Body of pancreas (tissue), 4 donors: ENCODE data around the gene LRRC3B. TPM values are rescaled to one million over a fixed set of nuclear protein-coding genes. Genes with fewer than 3 reads are reported as not detected.

ENCODE experiments used
- ATAC-seq: fragments of 150-250 bp; one replicate; pipeline ENCODE4 v1.9.1; 2016
- DNase-seq, 4 donors: peaks; one replicate each; pipeline ENCODE4 v3.0.0-alpha.2; 2019
- H3K27ac ChIP-seq, 4 donors: fragments of 200-600 bp; sonication (generic); 1 replicate in 3 of 4; 2 replicates in 1 of 4; pipeline versions ENCODE4 v1.5.1 to v1.6.1; 2016 to 2019; ENCODE audit warnings: mild to moderate bottlenecking in 1 of 4, mixed read lengths in 1 of 4, moderate library complexity in 1 of 4
- H3K27me3 ChIP-seq, 2 donors: fragments of 200-600 bp; sonication (generic); one replicate each; pipeline ENCODE4 v1.6.0; 2016; ENCODE audit warnings: mild to moderate bottlenecking in 1 of 2
- H3K36me3 ChIP-seq, 2 donors: fragments of 200-600 bp; sonication (generic); replicated peaks in 1 of 2; 2 replicates each; pipeline ENCODE4 v1.5.1; 2016; ENCODE audit warnings: low read depth in 2 of 2; ENCODE audit not compliant: insufficient read depth in 1 of 2
- H3K4me1 ChIP-seq: fragments of 200-600 bp; sonication (generic); one replicate; pipeline ENCODE4 v1.6.0; 2016
- H3K4me3 ChIP-seq, 2 donors: fragments of 200-600 bp; sonication (generic); 1 replicate in 1 of 2; 2 replicates in 1 of 2; pipeline ENCODE4 v1.5.1; 2016 to 2019
- H3K9me3 ChIP-seq, 3 donors: fragments of 200-600 bp; sonication (generic); 1 replicate in 2 of 3; 2 replicates in 1 of 3; pipeline ENCODE4 v1.5.1; 2016
- CTCF ChIP-seq, 7 experiments: fragments of 450-650 bp in 4 of 7; fragments of 200-600 bp in 3 of 7; sonication (generic) in 3 of 7; IDR thresholded peaks; one replicate each; pipeline ENCODE4 v1.5.1; 2016 to 2019; ENCODE audit warnings: antibody characterized with exemption in 7 of 7
- POLR2A ChIP-seq, 3 donors: fragments of 450-650 bp; IDR thresholded peaks; one replicate each; pipeline ENCODE4 v1.6.1; 2016; ENCODE audit warnings: antibody characterized with exemption in 3 of 3, mild to moderate bottlenecking in 2 of 3
- WGBS, 2 donors: methylation state at CpG; one replicate each; pipeline ENCODE4 v1.1.5; 2017; 5-methylcytosine and 5-hydroxymethylcytosine counted together
- intact Hi-C: fragments of 100-400 bp; cut with DNase I; formaldehyde crosslinking; loops from one replicate; pipeline ENCODE4 v1.15.1; 2023
- total RNA-seq, 2 donors: library from RNA; depleted of rRNA; stranded (reverse); fragments of >200 nt; gene quantifications; one replicate each; pipeline ENCODE4 v1.1.0, GENCODE V29; 2016

LRRC3B gene
- total RNA-seq, 2 donors from 2014 or later, result not detected

GRCh38 chr3:26668171-26668570 lies 45.6 kb downstream of the LRRC3B start:
- H3K27me3 ChIP-seq, result no peaks in the 10 kb centered on the region
- no peaks in the 10 kb centered on the region for H3K9me3 ChIP-seq
- 68 to 69% methylated on average over 3 of the region's 3 CpGs for WGBS, 2 donors
- H3K36me3 ChIP-seq, result no peaks in the 10 kb centered on the region
- intact Hi-C loops, result no loop called here
- no peak overlapping the region for H3K4me3 ChIP-seq
- DNase-seq (no peak), ATAC-seq (no peak)
- no peak overlapping the region for H3K27ac ChIP-seq
- no peaks in the 10 kb centered on the region for H3K4me1 ChIP-seq
- TF ChIP-seq POLR2A (IDR thresholded peaks at IDR 0.05), result no peak
- no peak for TF ChIP-seq CTCF (IDR thresholded peaks at IDR 0.05)

DNA sequence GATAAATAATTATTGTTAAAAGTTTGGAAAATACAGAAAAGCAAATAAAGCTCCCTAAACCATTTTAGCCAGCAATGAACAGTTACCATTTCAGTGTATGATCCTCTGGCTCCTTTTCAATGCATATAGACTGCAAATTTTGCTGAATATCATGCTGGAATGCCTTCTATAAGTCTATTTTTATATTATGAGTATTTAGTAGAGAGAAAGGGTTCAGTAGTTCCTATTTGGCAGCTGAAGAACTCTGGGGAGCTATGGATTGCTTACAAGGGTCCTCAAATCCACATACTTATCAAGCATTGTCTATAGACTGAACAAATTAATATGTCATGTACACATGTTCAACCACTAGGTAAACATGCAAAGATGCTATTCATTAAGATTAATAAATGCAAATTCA lies 46.1 kb downstream of the LRRC3B start:
- no peaks in the 10 kb centered on the region for H3K36me3 ChIP-seq
- no peaks in the 10 kb centered on the region for H3K9me3 ChIP-seq
- no peak overlapping the region for H3K27ac ChIP-seq
- no peaks in the 10 kb centered on the region for H3K4me1 ChIP-seq
- H3K27me3 ChIP-seq, result no peaks in the 10 kb centered on the region
- TF ChIP-seq POLR2A (IDR thresholded peaks at IDR 0.05) (no peak), CTCF (IDR thresholded peaks at IDR 0.05) (no peak)
- no peak for ATAC-seq
- intact Hi-C loops, result no loop called here
- DNase-seq, result no peak
- no peak overlapping the region for H3K4me3 ChIP-seq

GRCh38 chr3:26675336-26675735 lies 52.8 kb downstream of the LRRC3B start:
- DNase-seq (no peak), ATAC-seq (no peak)
- H3K27me3 ChIP-seq, result no peaks in the 10 kb centered on the region
- no peaks in the 10 kb centered on the region for H3K9me3 ChIP-seq
- H3K4me1 ChIP-seq, result no peaks in the 10 kb centered on the region
- H3K36me3 ChIP-seq, result no peaks in the 10 kb centered on the region
- intact Hi-C loops, result no loop called here
- no peak overlapping the region for H3K4me3 ChIP-seq
- TF ChIP-seq POLR2A (IDR thresholded peaks at IDR 0.05), result no peak
- no peak for TF ChIP-seq CTCF (IDR thresholded peaks at IDR 0.05)
- no peak overlapping the region for H3K27ac ChIP-seq
- 90 to 93% methylated on average over 2 of the region's 2 CpGs for WGBS, 2 donors

DNA sequence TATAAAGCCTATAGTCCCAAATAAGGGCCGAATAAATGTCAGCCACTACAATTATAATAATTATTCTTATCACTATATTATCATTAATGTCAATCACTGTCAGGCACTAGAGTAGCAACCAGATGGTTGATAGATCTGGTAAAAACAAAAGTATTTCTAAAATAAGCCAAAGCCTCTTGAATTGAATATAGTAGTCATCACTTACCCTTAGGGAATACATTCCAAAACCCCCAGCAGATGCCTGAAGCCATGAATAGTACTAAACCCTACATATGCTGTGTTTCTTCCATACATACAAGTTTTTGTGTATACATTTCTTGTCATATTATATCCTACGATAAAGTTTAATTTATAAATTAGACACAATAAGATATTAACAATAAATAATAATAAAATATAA lies 59.1 kb downstream of the LRRC3B start:
- ATAC-seq, result no peak
- intact Hi-C loops, result no loop called here
- no peak for DNase-seq
- TF ChIP-seq CTCF (IDR thresholded peaks at IDR 0.05) (no peak), POLR2A (IDR thresholded peaks at IDR 0.05) (no peak)
- no peaks in the 10 kb centered on the region for H3K4me1 ChIP-seq
- H3K27ac ChIP-seq, result no peak overlapping the region
- WGBS, 2 donors, result 58 to 66% methylated on average over 2 of the region's 2 CpGs
- no peaks in the 10 kb centered on the region for H3K27me3 ChIP-seq
- H3K36me3 ChIP-seq, result no peaks in the 10 kb centered on the region
- H3K9me3 ChIP-seq, result no peaks in the 10 kb centered on the region
- no peak overlapping the region for H3K4me3 ChIP-seq

DNA sequence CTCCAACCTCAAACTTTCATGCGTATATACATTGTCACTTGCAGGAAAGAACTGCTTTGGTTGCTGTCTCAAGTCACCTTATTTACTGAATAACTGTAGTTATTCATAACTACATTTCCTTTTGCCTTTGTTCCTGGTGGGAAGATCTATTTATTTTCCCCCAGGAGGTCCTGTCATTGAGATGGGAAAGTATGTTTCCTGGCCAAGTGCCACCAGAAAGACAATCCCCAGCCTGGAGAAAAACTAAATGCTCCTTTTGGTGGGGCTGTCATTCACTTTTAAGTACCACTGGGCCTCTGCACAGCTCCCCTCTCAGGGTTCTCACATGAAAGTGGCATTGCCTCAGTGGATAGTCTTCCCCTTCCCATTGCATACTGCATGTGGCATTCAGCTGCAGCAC lies 59.8 kb downstream of the LRRC3B start:
- Histone ChIP-seq H3K4me3 (no peak overlapping the region), H3K27ac (no peak overlapping the region), H3K4me1 (no peaks in the 10 kb centered on the region), H3K9me3 (no peaks in the 10 kb centered on the region), H3K36me3 (no peaks in the 10 kb centered on the region), H3K27me3 (no peaks in the 10 kb centered on the region)
- intact Hi-C loops, result no loop called here
- ATAC-seq (no peak), DNase-seq (no peak)
- 67 to 80% methylated on average over 1 of the region's 1 CpG for WGBS, 2 donors
- TF ChIP-seq POLR2A (IDR thresholded peaks at IDR 0.05) (no peak), CTCF (IDR thresholded peaks at IDR 0.05) (no peak)
